GM23248 (cell line): ENCODE results near the gene GANC.

Experiments used
- EZH2 ChIP-seq: fragments of 200-600 bp; sonication (generic); IDR thresholded peaks from 2 replicates; pipeline ENCODE4 v1.6.1; 2018; ENCODE audit warnings: antibody characterized with exemption, mild to moderate bottlenecking; ENCODE audit not compliant: insufficient read depth, poor library complexity, severe bottlenecking
- EZH2phosphoT487 ChIP-seq: fragments of 200-600 bp; sonication (generic); IDR thresholded peaks from 2 replicates; pipeline ENCODE4 v1.6.1; 2018; ENCODE audit warnings: antibody characterized with exemption, moderate library complexity, mild to moderate bottlenecking, low read depth; ENCODE audit not compliant: insufficient read depth

DNA sequence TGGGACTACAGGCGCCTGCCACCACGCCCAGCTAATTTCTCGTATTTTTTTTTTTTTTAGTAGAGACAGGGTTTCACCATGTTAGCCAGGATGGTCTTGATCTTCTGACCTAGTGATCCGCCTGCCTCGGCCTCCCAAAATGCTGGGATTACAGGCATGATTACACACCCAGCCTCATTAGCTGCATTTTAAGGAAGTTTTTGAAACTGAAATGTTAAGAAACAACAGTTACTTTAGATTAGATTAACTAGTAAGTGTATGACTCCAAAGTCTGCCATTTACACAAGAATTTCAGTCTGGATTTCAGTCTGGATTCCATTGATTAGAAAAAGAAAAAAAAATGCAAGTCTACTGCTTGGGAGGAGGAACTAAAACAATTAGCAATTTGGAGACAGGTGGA is 40.4 kb upstream of the GANC start:
- TF ChIP-seq EZH2 (no peak), EZH2phosphoT487 (no peak)
